ENCODE measurements around the gene ANKRD13C. TPM values are rescaled to one million over a fixed set of nuclear protein-coding genes. Genes with fewer than 3 reads are reported as not detected.

The ANKRD13C gene
- total and polyA plus RNA-seq, 2 of the 4 experiments (the other 2 are of a cell fraction), result 8.3 to 10.9 TPM

DNA sequence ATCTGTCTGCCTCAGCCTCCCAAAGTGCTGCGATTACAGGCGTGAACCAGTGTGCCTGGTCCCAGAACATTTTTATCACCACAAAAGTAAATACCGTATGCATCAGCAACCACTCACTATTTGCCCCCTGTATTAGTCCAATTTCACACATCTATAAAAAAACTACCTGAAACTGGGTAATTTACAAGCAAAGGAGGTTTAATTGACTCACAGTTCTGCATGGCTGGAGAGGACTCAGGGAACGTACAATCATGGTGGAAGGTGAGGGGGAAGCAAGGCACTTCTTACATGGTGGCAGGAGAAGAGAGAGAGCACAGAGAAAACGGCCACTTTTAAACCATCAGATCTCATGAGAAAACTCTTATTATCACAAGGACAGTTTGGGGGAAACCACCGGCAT is 31.0 kb upstream of the ANKRD13C start:
- Histone ChIP-seq H3K23ac (ENCODE audit: low read depth, low read length) (no peak overlapping the region), H2AFZ (replicated peaks; ENCODE audit: low read length, poor library complexity) (no peak overlapping the region), H2BK5ac (ENCODE audit: low read depth, low read length, poor library complexity, severe bottlenecking) (no peak overlapping the region), H3K27ac (ENCODE audit: insufficient read depth, low read length) (no peak overlapping the region), H2BK120ac (ENCODE audit: low read depth, low read length) (no peak overlapping the region), H3K14ac (replicated peaks; ENCODE audit: low read depth, low read length) (no peak overlapping the region), H2BK15ac (ENCODE audit: low read depth, low read length) (no peak overlapping the region), H3K4ac (ENCODE audit: low read depth, low read length) (no peak overlapping the region), H3K9ac (ENCODE audit: low read depth, low read length) (no peak overlapping the region), H3K9me1 (ENCODE audit: insufficient read depth, low read length) (no peaks in the 10 kb centered on the region), H3K79me1 (ENCODE audit: low read depth in 1 of 2, low read length in 2 of 2) (no peaks in the 10 kb centered on the region), H3K4me2 (ENCODE audit: low read depth, low read length) (no peak overlapping the region), H4K91ac (ENCODE audit: insufficient read depth, low read depth, low read length) (no peak overlapping the region), H3K56ac (ENCODE audit: extremely low read depth, insufficient read depth, low read length) (no peak overlapping the region), H3K9me3 (ENCODE audit: control insufficient read depth, insufficient read depth, low read length) (no peaks in the 10 kb centered on the region), H4K5ac (ENCODE audit: low read depth, low read length) (no peak overlapping the region), H3K27me3 (ENCODE audit: control insufficient read depth, insufficient read depth, low read length) (peaks cover 1% of the 10 kb centered on the region; the same call in 1 of the 2 replicates), H2AK5ac (ENCODE audit: low read depth, low read length) (no peak overlapping the region), H3K18ac (ENCODE audit: low read depth, low read length) (no peak overlapping the region), H3K4me3 (ENCODE audit: insufficient read depth, low read depth, low read length) (no peak overlapping the region), H2BK20ac (ENCODE audit: low read depth, low read length) (no peak overlapping the region), H2AK9ac (replicated peaks; ENCODE audit: low read depth, low read length, poor library complexity) (no peak overlapping the region), H3K4me1 (ENCODE audit: control insufficient read depth, insufficient read depth, low read length) (no peaks in the 10 kb centered on the region), H3K36me3 (ENCODE audit: control insufficient read depth, insufficient read depth, low read length) (no peaks in the 10 kb centered on the region), H4K8ac (ENCODE audit: low read depth in 2 of 2, low read length in 2 of 2) (no peak overlapping the region), H4K20me1 (ENCODE audit: insufficient read depth, low read length) (no peaks in the 10 kb centered on the region)
- POLR2A ChIA-PET (ENCODE audit: unreplicated experiment), result no interaction called here
- WGBS, 2 experiments (ENCODE audit: extremely low coverage in 2 of 2, insufficient read length in 1 of 2), result 80% methylated on average over 1 of the region's 6 CpGs; no CpG with 5 or more reads in 1 of the 2 experiments
- ATAC-seq (ENCODE audit: low read depth) (no peak), DNase-seq (no peak)
- intact Hi-C loops (cut with micrococcal nuclease) (no loop called here), in situ Hi-C loops (cut with MboI; ENCODE audit: low sequenced_read_pairs) (no loop called here), dilution Hi-C loops (cut with HindIII; ENCODE audit: low sequenced_read_pairs, unreplicated experiment) (no loop called here)
- TF ChIP-seq NFE2L2 (IDR thresholded peaks at IDR 0.05; ENCODE audit: low read depth, low read length) (no peak), SMC3 (IDR thresholded peaks at IDR 0.05; ENCODE audit: low read depth, low read length) (no peak), CHD1 (IDR thresholded peaks at IDR 0.05; ENCODE audit: low read depth, low read length) (no peak), MAFK (IDR thresholded peaks at IDR 0.05; ENCODE audit: low read depth, low read length) (no peak), MAZ (IDR thresholded peaks at IDR 0.05; ENCODE audit: borderline replicate concordance, low read depth, low read length) (no peak), RFX5 (IDR thresholded peaks at IDR 0.05; ENCODE audit: low read depth, low read length) (no peak)
- TF ChIP-seq, protein P1, sequence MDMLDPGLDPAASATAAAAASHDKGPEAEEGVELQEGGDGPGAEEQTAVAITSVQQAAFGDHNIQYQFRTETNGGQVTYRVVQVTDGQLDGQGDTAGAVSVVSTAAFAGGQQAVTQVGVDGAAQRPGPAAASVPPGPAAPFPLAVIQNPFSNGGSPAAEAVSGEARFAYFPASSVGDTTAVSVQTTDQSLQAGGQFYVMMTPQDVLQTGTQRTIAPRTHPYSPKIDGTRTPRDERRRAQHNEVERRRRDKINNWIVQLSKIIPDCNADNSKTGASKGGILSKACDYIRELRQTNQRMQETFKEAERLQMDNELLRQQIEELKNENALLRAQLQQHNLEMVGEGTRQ (IDR thresholded peaks at IDR 0.05; ENCODE audit: low read depth, low read length), result no peak
- no TSS peak for BruUV-seq (replicated peaks)
- CTCF ChIA-PET, result no interaction called here
